CD4-positive, alpha-beta T cell treated with Interleukin-2 at 100 ng/mL for 4 hours (primary cell): ENCODE results near the gene SIPA1L3.

Experiments
- DNase-seq: peaks from one replicate; pipeline ENCODE4 v3.0.0-alpha.2; 2020; ENCODE audit warnings: low spot score

SIPA1L3 gene

GRCh38 chr19:37975596-37976515, 68.8 kb downstream of the SIPA1L3 start:
- DNase-seq, result no peak

- no peak for DNase-seq
Measured at GRCh38 chr19:37977391-37977790, 70.4 kb downstream of the SIPA1L3 start.

DNA sequence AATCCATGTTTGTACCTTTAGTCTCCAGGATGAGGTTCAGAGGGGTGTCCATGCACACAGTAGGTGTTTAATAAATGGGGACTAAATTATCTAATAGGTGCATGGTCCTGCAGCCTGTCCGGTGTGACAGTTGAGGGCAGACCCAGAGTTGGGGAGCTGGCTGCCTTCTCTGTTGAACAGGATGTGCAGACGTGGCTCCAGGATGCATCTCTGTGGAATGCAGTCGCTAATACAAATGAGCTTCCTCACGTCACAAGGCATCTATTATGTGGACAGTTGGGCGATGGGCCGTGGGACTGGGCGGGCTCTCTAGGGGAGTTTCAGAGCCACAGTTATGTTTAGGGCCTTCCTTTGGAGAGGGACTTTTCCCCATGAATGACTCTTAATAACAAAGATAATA, 71.0 kb downstream of the SIPA1L3 start:
- no peak for DNase-seq

- DNase-seq, result no peak
Measured at GRCh38 chr19:37979547-37980082, 72.6 kb downstream of the SIPA1L3 start.

- no peak for DNase-seq
Measured at GRCh38 chr19:37980419-37981170, 73.6 kb downstream of the SIPA1L3 start.

- DNase-seq, result no peak
Measured at GRCh38 chr19:37981785-37982475, 74.9 kb downstream of the SIPA1L3 start.

GRCh38 chr19:37982655-37983054, 75.6 kb downstream of the SIPA1L3 start:
- no peak for DNase-seq

GRCh38 chr19:37983153-37983552, 76.1 kb downstream of the SIPA1L3 start:
- no peak for DNase-seq

GRCh38 chr19:37983916-37984315, 76.9 kb downstream of the SIPA1L3 start:
- DNase-seq, result no peak

- no peak for DNase-seq
Measured at GRCh38 chr19:37986048-37986750, 79.2 kb downstream of the SIPA1L3 start.

GRCh38 chr19:37987356-37988332, 80.6 kb downstream of the SIPA1L3 start:
- no peak for DNase-seq

- DNase-seq, result no peak
Measured at GRCh38 chr19:37988758-37989635, 82.0 kb downstream of the SIPA1L3 start.

DNA sequence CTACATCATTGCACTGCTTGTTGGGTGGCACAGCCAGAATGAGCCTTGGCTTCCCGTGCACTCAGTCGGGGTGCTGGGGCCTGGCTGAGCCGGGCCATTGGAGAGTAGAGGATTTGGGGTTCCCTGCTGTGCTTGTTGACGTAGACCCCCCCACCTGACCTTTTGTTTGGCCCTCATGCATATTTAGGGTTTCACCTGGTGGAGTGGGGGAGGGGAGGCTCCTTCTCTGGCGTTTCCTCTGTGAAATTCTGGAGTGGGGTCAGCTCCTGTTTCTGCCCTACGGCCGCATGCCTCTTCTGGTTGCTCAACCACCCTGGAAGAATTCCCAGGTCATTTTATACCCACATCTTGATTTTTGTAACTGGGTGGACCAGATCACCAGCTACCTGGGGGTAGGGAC, 82.8 kb downstream of the SIPA1L3 start:
- no peak for DNase-seq

GRCh38 chr19:37990362-37990761, 83.4 kb downstream of the SIPA1L3 start:
- no peak for DNase-seq

- DNase-seq, result no peak
Measured at GRCh38 chr19:37991176-37991835, 84.3 kb downstream of the SIPA1L3 start.

GRCh38 chr19:37991841-37992248, 84.8 kb downstream of the SIPA1L3 start:
- DNase-seq, result no peak

GRCh38 chr19:37992761-37993160, 85.8 kb downstream of the SIPA1L3 start:
- no peak for DNase-seq

GRCh38 chr19:37994823-37995130, 87.8 kb downstream of the SIPA1L3 start:
- DNase-seq, result no peak

DNA sequence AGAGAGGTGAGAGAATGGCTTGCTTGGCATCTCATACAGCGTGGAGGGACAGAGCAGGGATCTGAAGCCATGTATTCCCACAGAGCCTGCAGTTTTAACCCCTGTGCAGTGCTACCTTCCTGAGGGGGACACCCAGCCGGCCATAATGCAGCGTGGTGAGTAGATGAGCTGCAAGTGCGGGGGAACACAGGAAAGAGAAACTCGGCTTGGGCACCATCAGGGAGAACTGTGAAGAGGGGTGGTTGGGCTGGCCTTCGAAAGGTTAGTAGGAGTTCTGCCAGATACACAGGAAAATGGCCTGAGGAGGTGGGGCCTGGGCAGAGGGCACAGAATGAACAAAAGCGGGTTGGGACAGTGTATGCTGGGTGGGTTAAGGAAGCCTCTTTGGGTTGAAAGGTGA, 88.3 kb downstream of the SIPA1L3 start:
- DNase-seq, result no peak
